Measurements from ENCODE around the gene CYBC1.

- TF ChIP-seq CTCF (IDR thresholded peaks at IDR 0.05; ENCODE audit: low read length) (no peak), EZH2 (IDR thresholded peaks at IDR 0.05; ENCODE audit: borderline replicate concordance, low read length) (no peak)
These were observed 7.7 kb downstream of the CYBC1 start for GRCh38 chr17:82442643-82443464.

Measured in OCI-LY1 (cell line).